Activated CD4-positive, CD25-positive, alpha-beta regulatory T cell treated with anti-CD3 and anti-CD28 coated beads, Interleukin-2, amount 50 U/mL, for 72 hours (primary cell): ENCODE data around the gene SH3RF3.
"Not testable (repeated sequence)": the region's sequence is repeated elsewhere in the genome, so short reads cannot be mapped to it uniquely, and the experiment has no call there.

Experiments used
- DNase-seq: peaks from one replicate; pipeline ENCODE4 v3.0.0; 2021

Gene SH3RF3

GRCh38 chr2:109128616-109129355 is at the start of gene SH3RF3:
SH3RF3 (plus strand) TSS chr2:109129205.
- peak; percentile 55 for DNase-seq

- DNase-seq, result no peak
Measured at GRCh38 chr2:109079590-109079989, 49.4 kb upstream of the SH3RF3 start.

- DNase-seq, result no peak
Measured at GRCh38 chr2:109080109-109080508, 48.9 kb upstream of the SH3RF3 start.

GRCh38 chr2:109080757-109081156 is 48.2 kb upstream of the SH3RF3 start:
- DNase-seq, result no peak

- no peak for DNase-seq
Measured at GRCh38 chr2:109081374-109081773, 47.6 kb upstream of the SH3RF3 start.

- no peak for DNase-seq
Measured at GRCh38 chr2:109083771-109084170, 45.2 kb upstream of the SH3RF3 start.

- no peak for DNase-seq
Measured at GRCh38 chr2:109084341-109084740, 44.7 kb upstream of the SH3RF3 start.

- DNase-seq, result no peak
Measured at GRCh38 chr2:109085912-109086742, 42.9 kb upstream of the SH3RF3 start.

- DNase-seq, result no peak
Measured at GRCh38 chr2:109086743-109087020, 42.3 kb upstream of the SH3RF3 start.

GRCh38 chr2:109087055-109087663 is 41.8 kb upstream of the SH3RF3 start:
- no peak for DNase-seq

- DNase-seq, result no peak
Measured at GRCh38 chr2:109089602-109090300, 39.3 kb upstream of the SH3RF3 start.

GRCh38 chr2:109091526-109091925 is 37.5 kb upstream of the SH3RF3 start:
- DNase-seq, result no peak

GRCh38 chr2:109094144-109094543 is 34.9 kb upstream of the SH3RF3 start:
- DNase-seq, result no peak

- DNase-seq, result no peak
Measured at GRCh38 chr2:109098251-109098920, 30.6 kb upstream of the SH3RF3 start.

GRCh38 chr2:109098921-109099273 is 30.1 kb upstream of the SH3RF3 start:
- DNase-seq, result no peak

- no peak for DNase-seq
Measured at GRCh38 chr2:109102588-109103233, 26.3 kb upstream of the SH3RF3 start.

- no peak for DNase-seq
Measured at GRCh38 chr2:109105113-109105512, 23.9 kb upstream of the SH3RF3 start.

- no peak for DNase-seq
Measured at GRCh38 chr2:109108740-109109139, 20.3 kb upstream of the SH3RF3 start.

- DNase-seq, result no peak
Measured at GRCh38 chr2:109109342-109109741, 19.7 kb upstream of the SH3RF3 start.

- no peak for DNase-seq
Measured at GRCh38 chr2:109110170-109110569, 18.8 kb upstream of the SH3RF3 start.

GRCh38 chr2:109117181-109117580 is 11.8 kb upstream of the SH3RF3 start:
- not testable (repeated sequence) for DNase-seq

- DNase-seq, result no peak
Measured at GRCh38 chr2:109117780-109118179, 11.2 kb upstream of the SH3RF3 start.
